T-helper 2 cell treated with Interferon-gamma antibody and Interleukin-4, amounts not matched to agents 100 ng/mL and 5 ng/mL, for 36 hours (primary cell): Measurements from ENCODE around the gene IFI44. TPM values are rescaled to one million over a fixed set of nuclear protein-coding genes. Genes with fewer than 3 reads are reported as not detected.

Experiments
- intact Hi-C: fragments of 100-400 bp; cut with micrococcal nuclease; formaldehyde crosslinking; loops from one replicate; pipeline ENCODE4 v1.15.1; 2023
- total RNA-seq: library from RNA; stranded (reverse); gene quantifications from 2 replicates; pipeline ENCODE4 v1.2.3, GENCODE V29; 2022

IFI44 gene
- total RNA-seq, 1 donor from 2014 or later, result 61.4 TPM

GRCh38 chr1:78650114-78650660 is 556 bp downstream of the IFI44 start:
- intact Hi-C loops, result loop anchor here (2.0 kb wide), 1 partner anchor 671 kb away; the partner anchor contains the start of gene FUBP1

- intact Hi-C loops, result loop anchor here (1.0 to 2.0 kb wide), 2 partner anchors 25 to 672 kb away; partner anchors contain the start of gene FUBP1
Measured at GRCh38 chr1:78651241-78651640, 1.6 kb downstream of the IFI44 start.

- intact Hi-C loops, result no loop called here
Measured at GRCh38 chr1:78652019-78652560, 2.5 kb downstream of the IFI44 start.

- intact Hi-C loops, result no loop called here
Measured at GRCh38 chr1:78658901-78659300, 9.3 kb downstream of the IFI44 start.

- intact Hi-C loops, result no loop called here
Measured at GRCh38 chr1:78663923-78664322, 14.3 kb downstream of the IFI44 start.

GRCh38 chr1:78664763-78665162 is 15.1 kb downstream of the IFI44 start:
- intact Hi-C loops, result no loop called here

- intact Hi-C loops, result no loop called here
Measured at GRCh38 chr1:78665809-78666208, 16.2 kb downstream of the IFI44 start.

- intact Hi-C loops, result no loop called here
Measured at GRCh38 chr1:78667939-78668338, 18.3 kb downstream of the IFI44 start.

GRCh38 chr1:78668427-78668826 is 18.8 kb downstream of the IFI44 start:
- intact Hi-C loops, result no loop called here

GRCh38 chr1:78672428-78672827 is 22.8 kb downstream of the IFI44 start:
- intact Hi-C loops, result no loop called here

- intact Hi-C loops, result no loop called here
Measured at GRCh38 chr1:78673120-78673519, 23.5 kb downstream of the IFI44 start.

GRCh38 chr1:78676347-78676982 is 26.8 kb downstream of the IFI44 start:
- intact Hi-C loops, result loop anchor here (1.0 to 5.0 kb wide), 6 partner anchors 22 to 544 kb away; partner anchors contain the start of gene IFI44

- intact Hi-C loops, result loop anchor here (1.0 to 5.0 kb wide), 6 partner anchors 22 to 545 kb away; partner anchors contain the start of gene IFI44
Measured at GRCh38 chr1:78676993-78677392, 27.4 kb downstream of the IFI44 start.

- intact Hi-C loops, result loop anchor here (2.0 to 5.0 kb wide), 4 partner anchors 23 to 545 kb away; no protein-coding TSS in a partner anchor
Measured at GRCh38 chr1:78677788-78678187, 28.2 kb downstream of the IFI44 start.

- intact Hi-C loops, result loop anchor here (5.0 kb wide), 1 partner anchor 546 kb away; no protein-coding TSS in a partner anchor
Measured at GRCh38 chr1:78678324-78678723, 28.7 kb downstream of the IFI44 start.

GRCh38 chr1:78681265-78681664 is 31.6 kb downstream of the IFI44 start:
- intact Hi-C loops, result no loop called here

GRCh38 chr1:78682496-78682895 is 32.9 kb downstream of the IFI44 start:
- intact Hi-C loops, result no loop called here

- intact Hi-C loops, result no loop called here
Measured at GRCh38 chr1:78683079-78683478, 33.4 kb downstream of the IFI44 start.

- intact Hi-C loops, result no loop called here
Measured at GRCh38 chr1:78687315-78687714, 37.7 kb downstream of the IFI44 start.

GRCh38 chr1:78687914-78688313 is 38.3 kb downstream of the IFI44 start:
- intact Hi-C loops, result no loop called here

GRCh38 chr1:78688697-78689096 is 39.1 kb downstream of the IFI44 start:
- intact Hi-C loops, result no loop called here

- intact Hi-C loops, result no loop called here
Measured at GRCh38 chr1:78690516-78690915, 40.9 kb downstream of the IFI44 start.
